GM19397 (cell line): ENCODE data around the gene GLIS1.
"Not testable (repeated sequence)": the region's sequence is repeated elsewhere in the genome, so short reads cannot be mapped to it uniquely, and the experiment has no call there.

ENCODE experiments used
- ATAC-seq: cut with Tn5 transposase; IDR thresholded peaks from one replicate; pipeline ENCODE4 v1.9.1; 2021; ENCODE audit warnings: mild to moderate bottlenecking, moderate library complexity; ENCODE audit not compliant: unreplicated experiment

The GLIS1 gene

GRCh38 chr1:53656747-53657530 is 82.0 kb downstream of the GLIS1 start:
- ATAC-seq, result no peak

- ATAC-seq, result no peak
Measured at GRCh38 chr1:53655931-53656746, 82.8 kb downstream of the GLIS1 start.

- no peak for ATAC-seq
Measured at GRCh38 chr1:53654216-53655210, 84.5 kb downstream of the GLIS1 start.

GRCh38 chr1:53653631-53654030 is 85.3 kb downstream of the GLIS1 start:
- ATAC-seq, result no peak

GRCh38 chr1:53653200-53653575 is 85.8 kb downstream of the GLIS1 start:
- no peak for ATAC-seq

- no peak for ATAC-seq
Measured at GRCh38 chr1:53652441-53653199, 86.3 kb downstream of the GLIS1 start.

GRCh38 chr1:53651356-53651755 is 87.6 kb downstream of the GLIS1 start:
- no peak for ATAC-seq

GRCh38 chr1:53648516-53648915 is 90.4 kb downstream of the GLIS1 start:
- ATAC-seq, result no peak

GRCh38 chr1:53647915-53648314 is 91.0 kb downstream of the GLIS1 start:
- not testable (repeated sequence) for ATAC-seq

- no peak for ATAC-seq
Measured at GRCh38 chr1:53646732-53647131, 92.2 kb downstream of the GLIS1 start.

GRCh38 chr1:53645690-53646078 is 93.3 kb downstream of the GLIS1 start:
- ATAC-seq, result no peak

- no peak for ATAC-seq
Measured at GRCh38 chr1:53644909-53645689, 93.9 kb downstream of the GLIS1 start.

- ATAC-seq, result no peak
Measured at GRCh38 chr1:53644496-53644895, 94.5 kb downstream of the GLIS1 start.

- ATAC-seq, result no peak
Measured at GRCh38 chr1:53643881-53644390, 95.0 kb downstream of the GLIS1 start.

- no peak for ATAC-seq
Measured at GRCh38 chr1:53643041-53643880, 95.7 kb downstream of the GLIS1 start.

- no peak for ATAC-seq
Measured at GRCh38 chr1:53642607-53643006, 96.4 kb downstream of the GLIS1 start.

GRCh38 chr1:53642215-53642555 is 96.8 kb downstream of the GLIS1 start:
- no peak for ATAC-seq

GRCh38 chr1:53641481-53642214 is 97.3 kb downstream of the GLIS1 start:
- no peak for ATAC-seq
